HG03469 (cell line): Measurements from ENCODE around the gene RHOF.
A peak's percentile ranks its signal among the peaks of the same experiment; 100 is the strongest.
"Not testable (repeated sequence)": the region's sequence is repeated elsewhere in the genome, so short reads cannot be mapped to it uniquely, and the experiment has no call there.

ENCODE experiments used
- ATAC-seq: cut with Tn5 transposase; IDR thresholded peaks from one replicate; pipeline ENCODE4 v1.9.1; 2021; ENCODE audit warnings: mild to moderate bottlenecking, moderate library complexity, moderate number of reproducible peaks; ENCODE audit not compliant: unreplicated experiment

Gene RHOF

DNA sequence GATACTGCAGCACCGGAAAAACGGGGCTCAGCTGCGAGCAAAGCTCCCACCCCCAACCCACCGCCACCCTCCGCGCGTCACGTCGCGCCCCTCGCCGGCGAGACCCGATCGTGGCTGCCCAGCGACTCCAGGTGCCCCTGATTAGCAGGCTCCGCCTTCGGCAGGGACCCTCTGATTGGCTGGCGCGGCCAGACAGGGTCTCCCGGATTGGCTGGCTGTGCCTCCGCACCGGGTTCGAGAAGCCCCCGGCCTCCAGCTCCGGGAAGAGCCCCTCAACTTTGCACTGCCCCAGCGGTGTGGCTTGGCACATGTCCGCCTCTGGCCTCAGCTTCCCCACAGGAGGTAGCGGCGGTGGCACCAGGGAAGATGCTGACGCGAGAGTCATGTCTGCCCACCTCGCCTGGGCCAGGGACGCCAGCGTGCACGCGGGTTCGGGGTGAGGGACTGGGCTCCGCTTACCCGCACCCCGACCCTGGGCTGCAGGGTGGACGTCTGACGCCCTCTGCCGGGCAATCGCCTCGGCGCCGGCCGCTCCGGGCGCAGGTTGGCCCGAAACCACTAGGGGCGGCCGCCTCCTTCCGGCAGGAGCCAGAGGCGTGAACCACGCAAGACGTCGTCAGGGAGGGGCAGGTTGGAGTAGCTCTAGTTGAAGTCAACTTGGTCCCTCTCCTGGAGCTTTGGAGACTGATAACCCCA lies 498 bp upstream of the RHOF start:
- peak; percentile 30 for ATAC-seq

DNA sequence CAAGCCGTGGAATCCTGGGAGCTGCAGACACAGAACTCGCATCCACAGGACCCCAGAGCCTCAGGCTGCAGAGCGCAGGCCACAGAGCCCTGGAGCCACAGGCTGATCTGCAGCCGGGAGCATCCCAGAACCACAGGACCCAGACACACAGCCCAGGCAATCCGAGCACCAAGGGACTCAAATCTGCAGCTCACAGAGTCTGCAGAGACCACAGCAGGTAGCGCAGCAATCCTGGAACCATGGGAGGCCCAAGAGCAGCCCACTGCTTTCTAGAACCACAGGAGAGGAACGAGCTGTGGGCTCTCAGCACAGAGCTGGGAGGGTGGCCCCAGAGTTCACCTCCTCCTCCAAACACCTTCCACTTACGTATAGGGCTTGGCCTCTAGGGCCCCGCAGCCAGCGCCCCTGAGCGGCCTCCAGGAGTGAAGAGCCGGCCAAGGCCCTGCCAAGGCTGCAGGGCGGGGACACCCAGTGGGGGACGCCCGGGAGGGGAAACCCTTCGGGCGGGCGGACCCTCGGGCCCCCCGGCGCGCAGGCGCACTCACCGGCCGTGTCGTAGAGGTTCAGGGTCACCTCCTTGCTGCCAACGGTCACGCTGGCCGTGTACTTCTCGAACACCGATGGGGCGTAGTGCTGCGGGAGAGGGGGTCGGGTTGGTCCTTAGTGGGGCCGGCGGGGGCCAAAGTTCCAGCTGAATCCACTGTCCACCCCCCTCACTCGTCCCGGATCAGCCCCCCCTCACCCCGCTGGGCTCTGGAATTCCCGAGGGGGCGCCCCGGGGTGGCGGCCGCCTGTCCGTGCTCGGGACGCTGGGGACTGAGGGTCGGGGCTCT lies 665 bp downstream of the RHOF start:
- ATAC-seq: no peak

GRCh38 chr12:121791671-121792551 lies 1.6 kb downstream of the RHOF start:
- ATAC-seq: no peak

GRCh38 chr12:121790785-121791184 lies 2.7 kb downstream of the RHOF start:
- not testable (repeated sequence) for ATAC-seq

GRCh38 chr12:121789800-121790728 lies 3.4 kb downstream of the RHOF start:
- no peak for ATAC-seq

DNA sequence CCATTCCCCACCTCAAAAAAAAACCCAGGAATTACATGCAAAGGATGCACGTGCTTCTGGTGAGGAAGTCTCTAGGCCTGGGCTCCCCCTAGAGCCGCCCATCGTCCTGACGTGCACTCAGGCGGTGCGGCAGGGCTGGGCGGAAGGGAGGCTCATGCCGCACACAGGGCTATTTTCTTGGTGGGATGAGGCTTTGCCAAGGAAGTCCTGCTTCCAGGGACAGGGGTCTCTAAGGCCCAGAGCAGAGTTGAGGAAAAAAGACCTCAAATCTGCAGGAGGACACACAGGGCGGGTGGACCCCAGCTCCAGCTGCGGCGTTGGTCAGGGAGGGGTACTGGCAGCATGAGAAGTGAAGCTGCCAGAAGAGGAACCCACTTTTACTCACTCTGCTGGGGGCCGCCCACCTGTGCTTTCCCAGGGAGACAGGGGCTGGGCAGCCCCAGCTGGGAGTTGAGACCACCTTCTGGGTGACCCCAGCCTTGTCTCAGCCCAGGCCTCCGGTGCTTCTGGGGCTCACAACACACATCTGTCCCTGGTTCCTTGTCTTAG lies 4.2 kb downstream of the RHOF start:
- no peak for ATAC-seq

- no peak for ATAC-seq
Measured at GRCh38 chr12:121788176-121788818, 5.2 kb downstream of the RHOF start.

GRCh38 chr12:121787063-121788025 lies 6.1 kb downstream of the RHOF start:
- no peak for ATAC-seq

GRCh38 chr12:121786440-121786825 lies 7.1 kb downstream of the RHOF start:
- no peak for ATAC-seq

DNA sequence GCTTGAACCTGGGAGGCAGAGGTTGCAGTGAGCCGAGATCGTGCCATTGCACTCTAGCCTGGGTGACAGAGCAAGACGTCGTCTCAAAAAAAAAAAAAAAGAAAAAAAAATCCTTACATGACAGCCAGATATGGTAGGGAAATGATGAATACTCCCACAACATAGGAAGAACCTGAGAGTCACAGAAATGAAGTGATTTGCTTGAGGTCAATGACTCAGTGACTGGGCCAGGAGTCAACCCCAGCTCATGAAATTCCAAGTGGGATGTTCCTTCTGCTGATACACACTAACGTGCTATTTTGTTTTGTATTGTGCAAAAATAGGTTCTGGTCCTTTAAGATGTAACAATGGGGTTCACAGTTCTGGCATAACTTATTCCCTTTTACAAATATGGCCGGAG lies 9.0 kb downstream of the RHOF start:
- ATAC-seq: no peak

DNA sequence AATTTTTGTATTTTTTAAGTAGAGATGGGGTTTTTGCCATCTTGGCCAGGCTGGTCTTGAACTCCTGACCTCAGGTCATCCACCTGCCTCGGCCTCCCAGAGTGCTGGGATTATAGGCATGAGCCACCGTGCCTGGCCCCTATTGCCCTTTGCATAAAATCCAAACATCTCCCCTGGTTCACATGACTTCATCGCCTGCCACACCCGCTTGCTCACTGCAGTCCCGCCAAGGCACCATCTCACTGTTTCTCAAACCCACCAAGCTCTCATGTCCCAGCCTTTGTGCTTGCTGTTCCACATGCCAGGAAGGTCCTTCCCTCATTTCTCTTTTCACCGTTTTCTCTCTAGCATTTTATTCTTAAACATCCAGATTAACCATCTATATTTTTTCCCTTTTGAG lies 9.7 kb downstream of the RHOF start:
- no peak for ATAC-seq

DNA sequence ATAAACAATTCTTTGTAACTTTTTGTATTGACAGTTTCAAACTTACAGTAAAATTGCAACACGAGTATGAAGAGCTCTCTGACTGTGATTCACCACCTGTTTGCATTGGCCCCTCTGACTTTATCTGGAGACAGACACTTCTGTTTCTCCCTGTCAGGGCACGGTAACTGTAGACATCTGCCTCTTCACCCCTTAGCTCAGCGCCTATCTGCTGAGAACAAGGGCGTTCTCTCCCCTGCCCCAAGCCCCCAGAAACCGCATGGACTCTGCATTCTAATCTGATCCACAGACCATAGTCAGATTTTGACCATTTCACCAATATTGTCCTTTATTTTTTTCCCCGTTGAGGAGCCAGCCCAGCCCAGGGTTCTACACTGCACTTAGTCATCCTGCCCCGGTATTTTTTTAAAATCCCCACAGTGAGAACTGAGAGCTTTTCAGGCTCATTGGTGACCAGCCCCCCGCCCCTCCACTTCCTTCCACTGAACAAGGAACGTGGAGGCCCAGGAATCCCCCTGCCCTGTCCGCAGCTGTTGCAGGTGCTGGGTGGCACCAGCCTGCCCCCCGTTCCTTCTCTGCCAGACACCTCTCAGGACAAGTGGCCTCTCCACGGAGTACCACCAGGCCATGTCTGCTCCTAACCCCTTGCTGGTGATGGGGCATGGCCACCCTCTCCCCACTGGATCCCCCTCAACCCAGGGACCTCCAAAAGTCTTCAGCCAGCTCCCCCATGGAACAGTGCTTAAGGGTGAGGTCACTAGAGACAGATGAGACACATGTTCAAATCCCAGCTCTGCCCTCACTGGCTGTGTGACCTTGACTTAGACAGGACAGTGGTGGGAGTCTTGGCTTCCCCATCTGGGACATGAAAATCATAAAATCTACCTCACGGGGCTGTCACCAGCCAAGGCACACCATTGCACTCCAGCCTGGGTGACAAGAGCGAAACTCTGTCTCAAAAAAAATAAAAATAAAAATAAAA lies 11.2 kb downstream of the RHOF start:
- no peak for ATAC-seq

DNA sequence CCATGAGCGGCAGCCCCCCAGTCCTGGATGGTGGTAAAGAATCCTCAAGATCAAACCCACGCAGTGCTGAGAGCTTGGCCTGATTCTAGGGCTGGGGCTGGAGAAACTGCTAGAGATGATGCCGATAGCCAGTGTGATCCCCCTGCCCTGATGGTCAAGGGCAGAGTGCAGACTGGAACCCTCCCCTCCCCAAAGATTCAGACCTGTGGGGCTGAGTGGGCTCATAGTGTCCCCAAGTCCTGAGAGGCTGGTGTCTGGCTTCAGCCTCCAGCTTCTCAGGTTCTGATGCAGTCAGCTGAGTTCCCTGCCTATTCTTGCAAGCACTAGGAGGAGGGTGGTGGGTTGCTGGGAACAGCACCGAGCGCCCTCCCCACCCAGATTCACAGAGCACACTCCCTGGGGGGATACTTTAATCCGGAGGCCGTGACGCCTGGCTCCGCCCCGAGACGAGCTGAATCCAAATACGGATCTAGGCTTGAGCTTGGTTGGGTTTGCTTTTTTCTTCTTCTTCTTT lies 11.9 kb downstream of the RHOF start:
- ATAC-seq: no peak

- no peak for ATAC-seq
Measured at GRCh38 chr12:121780429-121780828, 13.1 kb downstream of the RHOF start.

DNA sequence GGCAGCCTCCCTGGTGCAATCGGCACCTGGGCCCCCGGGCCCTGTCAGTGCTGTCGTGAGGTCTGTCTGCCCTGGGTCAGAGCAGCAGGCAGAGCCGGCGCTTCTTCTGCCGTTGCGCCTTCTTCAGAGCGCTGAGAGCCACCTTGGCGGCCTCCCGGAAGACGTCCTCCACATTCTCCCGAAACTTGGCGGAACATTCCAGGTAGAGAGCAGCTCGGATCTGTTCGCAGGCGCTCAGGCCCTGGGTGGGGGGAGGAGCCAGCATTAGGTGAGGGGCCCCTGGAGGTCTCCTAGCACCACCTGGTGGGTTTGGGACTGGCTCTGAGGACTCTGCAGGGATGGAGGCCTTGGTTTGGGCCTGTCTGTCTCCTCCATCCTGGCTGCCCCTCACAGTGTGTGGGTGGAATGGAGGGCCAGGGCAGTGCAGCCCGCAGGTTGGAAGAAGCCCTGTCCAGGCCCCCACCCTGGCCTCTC lies 14.0 kb downstream of the RHOF start:
- no peak for ATAC-seq

- ATAC-seq: no peak
Measured at GRCh38 chr12:121778567-121779421, 14.7 kb downstream of the RHOF start.
